ENCODE measurements around the gene GABRA5. TPM values are rescaled to one million over a fixed set of nuclear protein-coding genes. Genes with fewer than 3 reads are reported as not detected.

The GABRA5 gene
- total and polyA plus RNA-seq, 2 experiments from 2014 or later, result 11.5 to 25.9 TPM

DNA sequence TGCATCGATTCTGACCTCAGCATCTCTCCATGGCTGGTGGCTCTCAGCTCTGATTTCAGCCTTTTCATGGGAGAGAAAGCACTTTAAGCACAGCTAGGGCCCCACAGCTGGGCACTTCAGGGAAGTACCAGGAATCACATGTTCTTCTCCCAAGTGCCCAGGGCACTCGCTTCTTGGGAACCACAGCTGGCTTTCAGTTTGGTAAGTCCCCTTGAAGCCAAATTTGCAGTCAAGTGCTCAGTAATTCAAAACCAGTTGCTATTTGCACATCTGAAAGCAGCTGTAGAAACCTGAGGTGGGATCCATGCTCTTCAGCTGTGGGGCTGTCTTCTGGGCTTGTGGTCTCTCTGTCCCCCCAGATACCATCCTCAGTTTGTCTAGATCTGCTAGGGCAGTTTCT lies 12.8 kb downstream of the GABRA5 start (continued):
- TF ChIP-seq, protein P1, sequence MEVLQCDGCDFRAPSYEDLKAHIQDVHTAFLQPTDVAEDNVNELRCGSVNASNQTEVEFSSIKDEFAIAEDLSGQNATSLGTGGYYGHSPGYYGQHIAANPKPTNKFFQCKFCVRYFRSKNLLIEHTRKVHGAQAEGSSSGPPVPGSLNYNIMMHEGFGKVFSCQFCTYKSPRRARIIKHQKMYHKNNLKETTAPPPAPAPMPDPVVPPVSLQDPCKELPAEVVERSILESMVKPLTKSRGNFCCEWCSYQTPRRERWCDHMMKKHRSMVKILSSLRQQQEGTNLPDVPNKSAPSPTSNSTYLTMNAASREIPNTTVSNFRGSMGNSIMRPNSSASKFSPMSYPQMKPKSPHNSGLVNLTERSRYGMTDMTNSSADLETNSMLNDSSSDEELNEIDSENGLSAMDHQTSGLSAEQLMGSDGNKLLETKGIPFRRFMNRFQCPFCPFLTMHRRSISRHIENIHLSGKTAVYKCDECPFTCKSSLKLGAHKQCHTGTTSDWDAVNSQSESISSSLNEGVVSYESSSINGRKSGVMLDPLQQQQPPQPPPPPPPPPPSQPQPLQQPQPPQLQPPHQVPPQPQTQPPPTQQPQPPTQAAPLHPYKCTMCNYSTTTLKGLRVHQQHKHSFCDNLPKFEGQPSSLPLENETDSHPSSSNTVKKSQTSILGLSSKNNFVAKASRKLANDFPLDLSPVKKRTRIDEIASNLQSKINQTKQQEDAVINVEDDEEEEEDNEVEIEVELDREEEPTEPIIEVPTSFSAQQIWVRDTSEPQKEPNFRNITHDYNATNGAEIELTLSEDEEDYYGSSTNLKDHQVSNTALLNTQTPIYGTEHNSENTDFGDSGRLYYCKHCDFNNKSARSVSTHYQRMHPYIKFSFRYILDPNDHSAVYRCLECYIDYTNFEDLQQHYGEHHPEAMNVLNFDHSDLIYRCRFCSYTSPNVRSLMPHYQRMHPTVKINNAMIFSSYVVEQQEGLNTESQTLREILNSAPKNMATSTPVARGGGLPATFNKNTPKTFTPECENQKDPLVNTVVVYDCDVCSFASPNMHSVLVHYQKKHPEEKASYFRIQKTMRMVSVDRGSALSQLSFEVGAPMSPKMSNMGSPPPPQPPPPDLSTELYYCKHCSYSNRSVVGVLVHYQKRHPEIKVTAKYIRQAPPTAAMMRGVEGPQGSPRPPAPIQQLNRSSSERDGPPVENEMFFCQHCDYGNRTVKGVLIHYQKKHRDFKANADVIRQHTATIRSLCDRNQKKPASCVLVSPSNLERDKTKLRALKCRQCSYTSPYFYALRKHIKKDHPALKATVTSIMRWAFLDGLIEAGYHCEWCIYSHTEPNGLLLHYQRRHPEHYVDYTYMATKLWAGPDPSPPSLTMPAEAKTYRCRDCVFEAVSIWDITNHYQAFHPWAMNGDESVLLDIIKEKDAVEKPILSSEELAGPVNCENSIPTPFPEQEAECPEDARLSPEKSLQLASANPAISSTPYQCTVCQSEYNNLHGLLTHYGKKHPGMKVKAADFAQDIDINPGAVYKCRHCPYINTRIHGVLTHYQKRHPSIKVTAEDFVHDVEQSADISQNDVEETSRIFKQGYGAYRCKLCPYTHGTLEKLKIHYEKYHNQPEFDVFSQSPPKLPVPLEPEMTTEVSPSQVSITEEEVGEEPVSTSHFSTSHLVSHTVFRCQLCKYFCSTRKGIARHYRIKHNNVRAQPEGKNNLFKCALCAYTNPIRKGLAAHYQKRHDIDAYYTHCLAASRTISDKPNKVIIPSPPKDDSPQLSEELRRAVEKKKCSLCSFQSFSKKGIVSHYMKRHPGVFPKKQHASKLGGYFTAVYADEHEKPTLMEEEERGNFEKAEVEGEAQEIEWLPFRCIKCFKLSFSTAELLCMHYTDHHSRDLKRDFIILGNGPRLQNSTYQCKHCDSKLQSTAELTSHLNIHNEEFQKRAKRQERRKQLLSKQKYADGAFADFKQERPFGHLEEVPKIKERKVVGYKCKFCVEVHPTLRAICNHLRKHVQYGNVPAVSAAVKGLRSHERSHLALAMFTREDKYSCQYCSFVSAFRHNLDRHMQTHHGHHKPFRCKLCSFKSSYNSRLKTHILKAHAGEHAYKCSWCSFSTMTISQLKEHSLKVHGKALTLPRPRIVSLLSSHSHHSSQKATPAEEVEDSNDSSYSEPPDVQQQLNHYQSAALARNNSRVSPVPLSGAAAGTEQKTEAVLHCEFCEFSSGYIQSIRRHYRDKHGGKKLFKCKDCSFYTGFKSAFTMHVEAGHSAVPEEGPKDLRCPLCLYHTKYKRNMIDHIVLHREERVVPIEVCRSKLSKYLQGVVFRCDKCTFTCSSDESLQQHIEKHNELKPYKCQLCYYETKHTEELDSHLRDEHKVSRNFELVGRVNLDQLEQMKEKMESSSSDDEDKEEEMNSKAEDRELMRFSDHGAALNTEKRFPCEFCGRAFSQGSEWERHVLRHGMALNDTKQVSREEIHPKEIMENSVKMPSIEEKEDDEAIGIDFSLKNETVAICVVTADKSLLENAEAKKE (CRISPR knock-in tag; IDR thresholded peaks at IDR 0.05), result no peak
- TF ChIP-seq CREB1 (CRISPR knock-in tag; IDR thresholded peaks at IDR 0.05; ENCODE audit: low read depth), result no peak

DNA sequence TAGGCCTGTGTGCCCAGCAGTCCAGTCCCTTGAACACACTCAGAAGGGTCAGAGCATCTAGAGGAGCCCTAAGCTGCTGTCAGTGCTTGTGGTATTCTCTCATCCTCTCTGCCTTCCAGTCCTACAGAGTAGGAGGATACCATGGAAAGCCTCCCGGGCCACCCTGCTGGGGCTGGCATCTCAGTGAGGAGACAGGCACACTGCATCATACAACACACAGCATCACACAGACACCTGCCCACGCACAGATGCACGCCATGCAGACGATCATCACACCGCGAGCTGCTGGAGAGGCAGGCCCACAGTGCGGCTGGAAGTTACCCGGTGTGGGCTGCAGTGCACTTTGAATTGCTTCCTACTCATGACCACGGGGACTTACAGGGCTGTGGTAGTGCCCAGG lies 15.2 kb downstream of the GABRA5 start:
- Mint-ChIP-seq H3K36me3 (ENCODE audit: low read depth) (peaks cover 25% of the 10 kb centered on the region), H3K27me3 (ENCODE audit: insufficient read depth, low read depth, poor library complexity) (no peaks in the 10 kb centered on the region), H3K4me1 (no peaks in the 10 kb centered on the region), H3K9me3 (no peaks in the 10 kb centered on the region), H3K27ac (no peak overlapping the region), H3K4me3 (no peak overlapping the region)
- H3K4me2 ChIP-seq, result no peak overlapping the region
- no peaks in the 10 kb centered on the region for H3F3A ChIP-seq (replicated peaks; ENCODE audit: low read depth)
- no peaks in the 10 kb centered on the region for H4K20me1 ChIP-seq (replicated peaks; ENCODE audit: insufficient read depth)
- no peak overlapping the region for H3K4me3 ChIP-seq
- ATAC-seq, result no peak
- DNase-seq (ENCODE audit: low spot score), result no peak
- H3K27me3 ChIP-seq (ENCODE audit: insufficient read depth), result no peaks in the 10 kb centered on the region
- H3K79me2 ChIP-seq (replicated peaks; ENCODE audit: insufficient read depth), result no peaks in the 10 kb centered on the region
- no peak overlapping the region for H3K27ac ChIP-seq (ENCODE audit: low read depth)
- H2AFZ ChIP-seq, result no peak overlapping the region
- H3K9me2 ChIP-seq (ENCODE audit: insufficient read depth), result 0 out of 2 replicates have a peak, but pooled peaks cover 4% of the 10 kb centered on the region
- H3K36me3 ChIP-seq (ENCODE audit: insufficient read depth), result no peaks in the 10 kb centered on the region
- no peaks in the 10 kb centered on the region for H3K4me1 ChIP-seq (ENCODE audit: insufficient read depth)
- TF ChIP-seq JUNB (IDR thresholded peaks at IDR 0.05; ENCODE audit: unreplicated experiment), result no peak
- TF ChIP-seq, protein P2, sequence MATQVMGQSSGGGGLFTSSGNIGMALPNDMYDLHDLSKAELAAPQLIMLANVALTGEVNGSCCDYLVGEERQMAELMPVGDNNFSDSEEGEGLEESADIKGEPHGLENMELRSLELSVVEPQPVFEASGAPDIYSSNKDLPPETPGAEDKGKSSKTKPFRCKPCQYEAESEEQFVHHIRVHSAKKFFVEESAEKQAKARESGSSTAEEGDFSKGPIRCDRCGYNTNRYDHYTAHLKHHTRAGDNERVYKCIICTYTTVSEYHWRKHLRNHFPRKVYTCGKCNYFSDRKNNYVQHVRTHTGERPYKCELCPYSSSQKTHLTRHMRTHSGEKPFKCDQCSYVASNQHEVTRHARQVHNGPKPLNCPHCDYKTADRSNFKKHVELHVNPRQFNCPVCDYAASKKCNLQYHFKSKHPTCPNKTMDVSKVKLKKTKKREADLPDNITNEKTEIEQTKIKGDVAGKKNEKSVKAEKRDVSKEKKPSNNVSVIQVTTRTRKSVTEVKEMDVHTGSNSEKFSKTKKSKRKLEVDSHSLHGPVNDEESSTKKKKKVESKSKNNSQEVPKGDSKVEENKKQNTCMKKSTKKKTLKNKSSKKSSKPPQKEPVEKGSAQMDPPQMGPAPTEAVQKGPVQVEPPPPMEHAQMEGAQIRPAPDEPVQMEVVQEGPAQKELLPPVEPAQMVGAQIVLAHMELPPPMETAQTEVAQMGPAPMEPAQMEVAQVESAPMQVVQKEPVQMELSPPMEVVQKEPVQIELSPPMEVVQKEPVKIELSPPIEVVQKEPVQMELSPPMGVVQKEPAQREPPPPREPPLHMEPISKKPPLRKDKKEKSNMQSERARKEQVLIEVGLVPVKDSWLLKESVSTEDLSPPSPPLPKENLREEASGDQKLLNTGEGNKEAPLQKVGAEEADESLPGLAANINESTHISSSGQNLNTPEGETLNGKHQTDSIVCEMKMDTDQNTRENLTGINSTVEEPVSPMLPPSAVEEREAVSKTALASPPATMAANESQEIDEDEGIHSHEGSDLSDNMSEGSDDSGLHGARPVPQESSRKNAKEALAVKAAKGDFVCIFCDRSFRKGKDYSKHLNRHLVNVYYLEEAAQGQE (IDR thresholded peaks at IDR 0.05; ENCODE audit: unreplicated experiment), result no peak
- TF ChIP-seq, protein P3, sequence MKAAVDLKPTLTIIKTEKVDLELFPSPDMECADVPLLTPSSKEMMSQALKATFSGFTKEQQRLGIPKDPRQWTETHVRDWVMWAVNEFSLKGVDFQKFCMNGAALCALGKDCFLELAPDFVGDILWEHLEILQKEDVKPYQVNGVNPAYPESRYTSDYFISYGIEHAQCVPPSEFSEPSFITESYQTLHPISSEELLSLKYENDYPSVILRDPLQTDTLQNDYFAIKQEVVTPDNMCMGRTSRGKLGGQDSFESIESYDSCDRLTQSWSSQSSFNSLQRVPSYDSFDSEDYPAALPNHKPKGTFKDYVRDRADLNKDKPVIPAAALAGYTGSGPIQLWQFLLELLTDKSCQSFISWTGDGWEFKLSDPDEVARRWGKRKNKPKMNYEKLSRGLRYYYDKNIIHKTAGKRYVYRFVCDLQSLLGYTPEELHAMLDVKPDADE (IDR thresholded peaks at IDR 0.05), result no peak
- no peak for TF ChIP-seq POLR2AphosphoS5 (IDR thresholded peaks at IDR 0.05; ENCODE audit: low read depth)

Measured in GM23338 (cell line).